ENCODE data around the gene NANOS3. TPM values are rescaled to one million over a fixed set of nuclear protein-coding genes. Genes with fewer than 3 reads are reported as not detected.

Gene NANOS3
- total and polyA plus RNA-seq, 2 of the 13 experiments (the other 11 are each of a cell fraction or from before 2014, with no cell fraction given), result 0.21 TPM; not detected in 1

GRCh38 chr19:13847407-13848339 is 29.3 kb upstream of the NANOS3 start (continued):
- TF ChIP-seq ZNF318 (CRISPR knock-in tag; IDR thresholded peaks at IDR 0.05) (no peak), POGZ (CRISPR knock-in tag; IDR thresholded peaks at IDR 0.05) (no peak), SP140L (CRISPR knock-in tag; IDR thresholded peaks at IDR 0.05; ENCODE audit: borderline replicate concordance) (no peak), ZNF34 (CRISPR knock-in tag; IDR thresholded peaks at IDR 0.05; ENCODE audit: borderline replicate concordance) (no peak), DNMT3B (CRISPR knock-in tag; conservative IDR thresholded peaks at IDR 0.05) (no peak), SSRP1 (CRISPR knock-in tag; IDR thresholded peaks at IDR 0.05) (no peak), DDIT3 (CRISPR knock-in tag; IDR thresholded peaks at IDR 0.05) (no peak), TBX2 (CRISPR knock-in tag; IDR thresholded peaks at IDR 0.05; ENCODE audit: borderline replicate concordance) (peak; percentile 12; the same call in 1 of the 2 replicates), ZNF546 (CRISPR knock-in tag; conservative IDR thresholded peaks at IDR 0.05) (no peak), MATR3 (CRISPR knock-in tag; IDR thresholded peaks at IDR 0.05) (no peak), ZNF720 (CRISPR knock-in tag; IDR thresholded peaks at IDR 0.05) (no peak), STAT5B (CRISPR knock-in tag; IDR thresholded peaks at IDR 0.05) (no peak), NCOR1 (IDR thresholded peaks at IDR 0.05; ENCODE audit: borderline replicate concordance, low read length) (no peak), ZNF441 (CRISPR knock-in tag; IDR thresholded peaks at IDR 0.05; ENCODE audit: borderline replicate concordance) (0 out of 2 replicates have a peak, but pooled peaks have one; percentile 36), ZNF331 (CRISPR knock-in tag; IDR thresholded peaks at IDR 0.05) (peak; percentile 32; the same call in 1 of the 2 replicates), HDAC6 (IDR thresholded peaks at IDR 0.05; ENCODE audit: low read depth, low read length) (no peak)
- TF ChIP-seq, protein P1, sequence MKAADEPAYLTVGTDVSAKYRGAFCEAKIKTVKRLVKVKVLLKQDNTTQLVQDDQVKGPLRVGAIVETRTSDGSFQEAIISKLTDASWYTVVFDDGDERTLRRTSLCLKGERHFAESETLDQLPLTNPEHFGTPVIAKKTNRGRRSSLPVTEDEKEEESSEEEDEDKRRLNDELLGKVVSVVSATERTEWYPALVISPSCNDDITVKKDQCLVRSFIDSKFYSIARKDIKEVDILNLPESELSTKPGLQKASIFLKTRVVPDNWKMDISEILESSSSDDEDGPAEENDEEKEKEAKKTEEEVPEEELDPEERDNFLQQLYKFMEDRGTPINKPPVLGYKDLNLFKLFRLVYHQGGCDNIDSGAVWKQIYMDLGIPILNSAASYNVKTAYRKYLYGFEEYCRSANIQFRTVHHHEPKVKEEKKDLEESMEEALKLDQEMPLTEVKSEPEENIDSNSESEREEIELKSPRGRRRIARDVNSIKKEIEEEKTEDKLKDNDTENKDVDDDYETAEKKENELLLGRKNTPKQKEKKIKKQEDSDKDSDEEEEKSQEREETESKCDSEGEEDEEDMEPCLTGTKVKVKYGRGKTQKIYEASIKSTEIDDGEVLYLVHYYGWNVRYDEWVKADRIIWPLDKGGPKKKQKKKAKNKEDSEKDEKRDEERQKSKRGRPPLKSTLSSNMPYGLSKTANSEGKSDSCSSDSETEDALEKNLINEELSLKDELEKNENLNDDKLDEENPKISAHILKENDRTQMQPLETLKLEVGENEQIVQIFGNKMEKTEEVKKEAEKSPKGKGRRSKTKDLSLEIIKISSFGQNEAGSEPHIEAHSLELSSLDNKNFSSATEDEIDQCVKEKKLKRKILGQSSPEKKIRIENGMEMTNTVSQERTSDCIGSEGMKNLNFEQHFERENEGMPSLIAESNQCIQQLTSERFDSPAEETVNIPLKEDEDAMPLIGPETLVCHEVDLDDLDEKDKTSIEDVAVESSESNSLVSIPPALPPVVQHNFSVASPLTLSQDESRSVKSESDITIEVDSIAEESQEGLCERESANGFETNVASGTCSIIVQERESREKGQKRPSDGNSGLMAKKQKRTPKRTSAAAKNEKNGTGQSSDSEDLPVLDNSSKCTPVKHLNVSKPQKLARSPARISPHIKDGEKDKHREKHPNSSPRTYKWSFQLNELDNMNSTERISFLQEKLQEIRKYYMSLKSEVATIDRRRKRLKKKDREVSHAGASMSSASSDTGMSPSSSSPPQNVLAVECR (CRISPR knock-in tag; IDR thresholded peaks at IDR 0.05; ENCODE audit: borderline replicate concordance), result peak; percentile 29; the same call in 1 of the 2 replicates

Measured in HepG2 (cell line).